Eye (tissue), 1 donor: ENCODE measurements around the gene S100A16.
"Not testable (repeated sequence)": the region's sequence is repeated elsewhere in the genome, so short reads cannot be mapped to it uniquely, and the experiment has no call there.

Source experiments
- DNase-seq: peaks from one replicate; pipeline ENCODE4 v3.0.0-alpha.2; 2015

The S100A16 gene

DNA sequence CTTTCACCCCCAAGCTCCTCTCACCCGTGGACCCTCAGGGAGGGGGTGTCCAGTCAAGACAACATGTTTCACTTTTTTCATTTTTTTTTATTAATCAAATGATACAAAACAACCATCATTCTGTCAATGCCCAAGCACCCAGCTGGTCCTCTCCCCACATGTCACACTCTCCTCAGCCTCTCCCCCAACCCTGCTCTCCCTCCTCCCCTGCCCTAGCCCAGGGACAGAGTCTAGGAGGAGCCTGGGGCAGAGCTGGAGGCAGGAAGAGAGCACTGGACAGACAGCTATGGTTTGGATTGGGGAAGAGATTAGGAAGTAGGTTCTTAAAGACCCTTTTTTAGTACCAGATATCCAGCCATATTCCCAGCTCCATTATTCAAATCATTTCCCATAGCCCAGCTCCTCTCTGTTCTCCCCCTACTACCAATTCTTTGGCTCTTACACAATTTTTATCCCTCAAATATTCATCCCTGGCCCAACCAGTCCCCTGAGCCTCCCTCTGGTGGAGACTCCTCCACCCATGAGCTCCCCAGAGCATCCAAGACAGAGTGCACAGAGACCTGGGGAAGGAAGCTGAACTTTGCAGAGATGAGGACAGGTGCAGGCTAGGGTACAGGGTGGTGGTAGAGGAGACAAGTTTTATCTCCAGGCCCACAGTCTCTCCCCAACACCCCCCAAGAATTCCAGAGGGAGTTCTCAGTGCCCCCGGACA lies 1.4 kb upstream of the S100A16 start:
- no peak for DNase-seq

- DNase-seq: no peak
Observed at GRCh38 chr1:153613406-153613805, 469 bp upstream of the S100A16 start.

DNA sequence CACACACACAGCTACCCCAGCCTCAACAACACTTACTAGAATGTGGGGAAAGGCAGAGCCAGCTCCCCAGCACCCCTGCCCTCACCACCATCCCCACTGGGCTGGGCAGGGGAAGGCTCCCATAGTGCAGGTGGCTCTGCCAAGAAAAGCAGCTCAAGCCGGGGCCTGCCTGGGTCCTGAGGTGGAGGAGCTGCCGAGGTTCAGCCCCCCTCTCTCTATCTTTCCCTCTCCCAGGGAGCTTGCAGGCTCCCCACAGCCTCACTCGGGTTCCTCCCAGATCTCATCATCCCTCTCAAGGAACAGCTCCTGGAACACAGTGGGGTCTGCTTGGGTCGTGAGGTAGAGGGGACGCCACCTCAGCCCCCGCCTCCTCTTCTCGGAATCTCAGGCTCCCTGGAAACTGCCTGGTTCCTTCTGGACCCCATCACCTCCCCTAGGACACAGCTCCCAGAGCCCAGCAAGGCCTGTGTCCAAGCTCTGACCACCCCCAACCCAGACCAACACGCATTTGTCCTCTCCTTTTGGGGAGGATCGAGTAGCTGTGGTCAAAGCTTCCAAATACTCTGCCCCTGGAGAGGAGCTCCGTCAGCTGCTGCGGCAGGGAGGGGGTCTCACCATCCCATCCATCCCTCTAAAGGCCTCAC lies 704 bp downstream of the S100A16 start:
- no peak for DNase-seq

GRCh38 chr1:153611356-153611755 lies 1.6 kb downstream of the S100A16 start:
- no peak for DNase-seq

DNA sequence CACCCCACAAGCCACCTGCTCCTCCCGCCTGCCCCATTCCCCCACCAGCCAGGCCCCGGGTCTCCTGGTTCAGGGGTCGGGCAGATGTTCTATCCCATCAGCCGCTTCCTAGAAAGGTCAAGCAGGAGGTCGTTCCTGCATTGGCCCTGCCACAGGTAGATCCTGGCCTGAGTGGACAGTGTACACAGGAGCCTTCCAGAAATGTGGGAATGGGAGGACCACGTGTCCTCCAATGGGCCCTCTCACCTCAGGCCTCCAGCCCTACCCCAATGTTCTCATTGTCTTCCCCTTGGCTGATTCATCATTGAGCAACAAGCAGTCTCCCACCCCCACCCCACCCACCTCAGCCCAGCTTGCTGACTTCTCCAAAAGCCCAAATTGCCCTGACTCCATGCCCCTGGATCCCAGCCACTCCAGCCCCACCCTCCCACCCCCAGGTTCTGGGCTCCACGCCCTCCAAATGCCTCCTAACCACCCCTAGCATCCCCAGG lies 2.1 kb downstream of the S100A16 start:
- DNase-seq: no peak

DNA sequence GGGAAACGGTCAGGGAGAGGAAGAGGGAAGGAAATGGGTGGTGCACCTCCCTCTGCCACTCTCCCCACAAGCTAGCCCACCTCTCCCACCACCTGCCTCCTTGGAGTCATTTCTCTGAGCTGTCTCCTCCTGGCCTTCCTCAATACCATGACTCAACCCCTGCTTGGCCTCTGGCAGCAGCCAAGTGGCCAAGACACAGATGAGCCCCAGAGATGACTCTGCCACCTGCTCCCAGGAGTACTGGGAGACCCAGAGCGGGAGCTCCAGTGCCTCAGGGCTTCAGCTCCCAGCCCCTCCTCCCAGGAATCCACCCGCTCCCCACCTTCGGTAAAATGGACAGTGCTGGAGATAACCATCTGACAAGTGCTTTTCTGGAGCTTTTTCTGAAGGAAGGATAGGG lies 2.6 kb downstream of the S100A16 start:
- no peak for DNase-seq

GRCh38 chr1:153609585-153609907 lies 3.4 kb downstream of the S100A16 start:
- DNase-seq: no peak

DNA sequence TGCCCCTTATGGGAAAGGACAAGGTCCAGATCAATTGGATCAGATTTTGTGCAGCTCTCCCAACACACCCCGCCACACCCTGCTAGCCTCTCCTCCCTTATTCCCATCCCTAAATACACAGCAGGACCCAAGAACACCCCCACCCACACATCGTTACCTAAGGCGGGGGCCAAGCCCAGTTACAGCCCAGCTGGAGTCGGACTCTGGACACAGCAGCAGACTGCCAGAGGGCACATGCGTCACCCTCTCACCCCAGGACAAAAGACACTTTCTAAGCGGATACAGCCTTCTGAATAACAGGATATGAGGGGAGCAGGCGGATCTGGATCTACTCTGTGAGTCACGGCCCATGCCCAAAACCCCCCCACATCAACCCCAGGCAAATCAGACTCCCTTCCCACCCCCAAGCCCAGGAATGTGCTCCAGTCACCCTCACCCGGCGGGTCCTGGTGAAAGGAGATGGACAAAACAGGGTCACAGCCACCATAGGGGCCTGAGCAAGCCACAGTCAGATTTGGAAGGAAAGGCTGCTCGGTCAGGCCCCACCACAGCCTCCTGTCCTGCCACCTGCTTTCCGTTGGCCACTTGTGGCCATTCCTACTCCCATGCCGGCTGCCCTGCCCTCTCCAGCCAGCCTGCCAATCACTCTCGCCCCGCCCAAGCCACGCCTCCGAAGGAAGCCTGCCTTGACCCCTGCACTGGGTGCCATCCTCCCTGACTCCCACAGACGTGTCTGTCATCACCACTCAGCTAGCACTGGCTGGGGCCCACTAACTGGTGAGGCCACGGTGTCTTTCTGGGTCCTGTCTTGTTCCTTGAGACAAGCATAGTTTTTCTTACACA lies 4.0 kb downstream of the S100A16 start:
- DNase-seq: peak; percentile 56

DNA sequence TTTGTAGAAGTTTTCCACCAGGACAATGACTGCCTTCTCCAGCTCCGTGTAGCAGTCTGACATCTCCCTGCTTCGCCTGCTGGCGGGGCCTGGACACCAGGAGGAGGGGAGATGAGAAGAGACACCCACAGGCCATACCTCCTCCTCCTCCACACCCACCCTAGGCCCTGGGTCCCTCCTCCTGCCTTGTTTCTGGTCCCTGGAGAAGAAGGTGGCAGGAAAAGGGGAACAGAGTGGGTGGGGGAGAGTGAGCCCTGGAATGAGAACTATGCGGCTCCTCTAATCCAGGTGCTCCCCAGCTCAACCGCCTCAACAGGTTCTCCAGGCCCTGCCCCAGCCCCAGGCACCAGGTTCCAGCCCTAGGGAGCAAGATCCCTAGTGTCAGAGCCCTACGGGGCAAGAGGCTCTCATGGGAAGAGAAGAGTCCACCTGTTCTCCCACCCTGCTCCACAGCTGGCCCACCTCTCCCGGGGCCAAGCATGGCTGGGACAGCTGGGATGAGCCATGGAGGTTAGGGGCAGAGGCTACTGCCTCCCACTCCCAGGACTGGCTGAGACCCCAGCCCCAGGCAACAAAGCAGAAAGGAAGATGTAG lies 4.8 kb downstream of the S100A16 start:
- DNase-seq: no peak

DNA sequence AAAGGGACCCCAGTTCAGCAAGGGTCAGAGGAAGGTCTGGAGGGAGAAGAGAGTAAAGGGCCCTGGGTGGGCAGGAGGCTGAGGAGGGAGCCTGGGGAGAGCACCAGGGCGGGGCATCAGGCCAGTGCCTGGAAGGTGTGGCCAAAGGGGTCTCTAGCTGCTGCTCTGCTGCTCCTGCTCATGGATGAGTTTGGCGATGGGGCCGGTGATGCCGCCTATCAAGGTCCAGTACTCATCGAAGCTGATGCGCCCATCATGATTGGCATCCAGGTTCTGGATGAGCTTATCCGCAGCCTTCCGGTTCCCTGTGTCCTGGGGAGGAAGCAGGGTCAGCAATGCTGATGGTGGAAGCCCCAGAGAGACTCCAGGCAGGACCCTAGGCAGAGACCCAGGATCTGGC lies 5.6 kb downstream of the S100A16 start:
- no peak for DNase-seq

GRCh38 chr1:153606194-153606593 lies 6.7 kb downstream of the S100A16 start:
- DNase-seq: no peak

- no peak for DNase-seq
Observed at GRCh38 chr1:153602749-153603148, 10.2 kb downstream of the S100A16 start.

DNA sequence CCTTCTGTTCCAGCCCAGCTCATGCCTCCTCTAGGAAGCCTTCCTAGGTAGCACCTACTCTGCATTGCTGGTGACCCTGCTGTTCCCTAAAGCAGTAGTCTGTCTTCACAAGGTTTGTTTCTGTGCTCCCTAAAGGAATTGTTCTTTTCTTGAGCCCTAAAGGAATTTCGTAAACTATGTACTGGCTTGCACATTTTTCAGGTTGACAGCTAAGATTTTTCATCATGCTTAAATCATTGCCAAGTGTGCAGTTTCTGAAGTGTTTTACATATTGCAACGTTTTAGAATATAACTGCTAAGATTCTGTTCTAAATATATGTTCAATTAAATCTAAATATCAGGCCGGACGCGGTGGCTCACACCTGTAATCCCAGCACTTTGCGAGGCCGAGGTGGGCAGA lies 13.1 kb downstream of the S100A16 start:
- DNase-seq: no peak

GRCh38 chr1:153598309-153599172 lies 14.4 kb downstream of the S100A16 start:
- DNase-seq: peak; percentile 59

DNA sequence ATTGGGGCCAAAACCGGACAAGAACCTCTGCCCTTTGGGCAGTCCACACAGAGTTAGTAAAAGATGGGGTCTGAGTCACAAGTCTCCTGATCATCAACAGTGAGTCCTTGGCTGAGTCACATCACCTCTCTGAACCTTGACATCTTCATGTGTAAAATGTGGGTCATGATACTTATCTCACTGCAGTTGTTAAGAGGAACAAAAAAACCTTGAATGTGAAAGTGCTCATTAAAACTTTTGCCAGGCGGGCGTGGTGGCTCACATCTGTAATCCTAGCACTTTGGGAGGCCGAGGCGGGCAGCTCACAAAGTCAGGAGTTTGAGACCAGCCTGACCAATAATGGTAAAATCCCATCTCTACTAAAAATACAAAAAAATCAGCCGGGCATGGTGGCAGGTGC lies 15.7 kb downstream of the S100A16 start:
- no peak for DNase-seq

DNA sequence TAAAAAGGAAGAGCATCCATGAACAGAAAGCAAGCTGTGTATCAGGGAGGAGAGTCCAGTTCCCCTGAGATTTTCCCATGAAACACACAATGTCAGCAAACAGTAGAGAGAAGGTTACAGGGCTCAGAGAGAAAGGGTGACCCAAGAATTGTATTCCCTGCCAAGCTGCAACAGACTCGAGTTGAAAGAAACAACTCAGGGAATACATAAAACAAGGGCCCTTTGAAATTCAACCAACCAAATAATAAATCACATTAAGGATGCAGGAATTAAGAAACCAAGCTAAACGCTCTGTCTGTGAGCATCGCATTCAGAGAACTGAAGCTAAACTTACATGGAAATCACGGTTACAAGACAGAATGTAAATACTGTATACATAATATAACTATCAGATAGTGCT lies 20.2 kb downstream of the S100A16 start:
- peak; percentile 14 for DNase-seq

DNA sequence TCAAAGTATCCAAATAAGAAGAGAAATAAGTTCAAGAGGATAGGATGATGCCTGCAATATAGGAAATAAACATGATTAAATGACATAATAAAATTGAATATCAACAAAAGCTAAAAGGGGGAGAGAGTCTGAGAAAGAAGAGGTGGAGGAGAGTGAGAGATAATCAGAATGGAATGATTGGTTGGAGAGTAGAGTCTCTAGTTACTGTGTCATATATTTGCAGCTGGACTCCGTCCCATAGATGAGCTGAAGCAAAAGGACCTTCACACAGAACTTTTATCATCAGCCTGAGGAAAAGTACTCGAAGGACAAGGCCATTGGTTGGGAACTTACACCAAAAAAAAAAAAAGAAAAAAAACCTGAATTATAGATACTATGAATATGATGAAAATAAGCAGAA lies 24.5 kb downstream of the S100A16 start:
- DNase-seq: no peak

- not testable (repeated sequence) for DNase-seq
Observed at GRCh38 chr1:153588033-153588432, 24.9 kb downstream of the S100A16 start.

GRCh38 chr1:153587314-153587713 lies 25.6 kb downstream of the S100A16 start:
- no peak for DNase-seq

DNA sequence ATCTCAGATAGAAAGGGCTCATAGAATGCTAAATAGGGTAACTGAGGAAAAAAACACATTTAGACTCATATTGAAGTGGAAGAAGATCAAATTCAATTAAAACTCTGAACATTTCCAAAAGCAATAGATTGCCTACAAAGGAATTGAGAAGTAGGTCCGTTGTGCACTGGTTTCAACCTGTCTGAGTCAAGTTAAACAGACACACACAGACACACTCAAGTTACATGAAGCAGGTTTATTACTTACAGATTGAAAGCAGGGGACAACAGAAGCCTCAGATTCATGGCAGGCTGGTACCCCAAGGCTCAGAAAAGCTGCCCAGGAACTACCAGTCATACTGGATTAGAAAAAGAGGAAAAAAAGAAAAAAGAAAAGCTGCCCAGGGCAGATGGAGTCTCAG lies 26.6 kb downstream of the S100A16 start:
- no peak for DNase-seq

DNA sequence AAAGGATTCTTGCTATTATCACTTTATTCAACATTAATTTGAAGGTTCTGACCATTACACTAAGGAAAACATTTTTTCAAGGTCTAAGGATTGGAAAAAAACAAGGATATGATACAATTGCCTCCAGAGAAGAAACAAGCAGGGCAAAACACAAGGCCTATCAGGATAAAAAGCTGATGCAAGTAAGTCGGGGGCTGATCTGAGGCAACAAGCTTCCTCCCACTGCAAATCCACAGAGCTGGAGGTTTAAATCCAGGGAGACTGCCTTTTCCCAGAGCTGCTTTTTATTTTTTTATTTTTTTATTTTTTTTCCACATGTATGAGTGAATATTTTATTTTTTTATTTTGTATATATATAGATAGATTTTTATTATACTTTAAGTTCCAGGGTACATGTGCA lies 27.9 kb downstream of the S100A16 start:
- DNase-seq: no peak

- DNase-seq: no peak
Observed at GRCh38 chr1:153583976-153584375, 29.0 kb downstream of the S100A16 start.
